Osteocyte (in vitro differentiated cells): ENCODE data around the gene STAMBPL1. TPM values are rescaled to one million over a fixed set of nuclear protein-coding genes. Genes with fewer than 3 reads are reported as not detected.

Experiments
- DNase-seq: peaks from one replicate; pipeline ENCODE4 v3.0.0; 2021; ENCODE audit warnings: mixed read lengths; ENCODE audit not compliant: unreplicated experiment; ENCODE audit errors: extremely low spot score
- H3K27ac Mint-ChIP-seq: one replicate; pipeline ENCODE4 v1.8.0; 2021; ENCODE audit warnings: mild to moderate bottlenecking, mixed read lengths; ENCODE audit not compliant: unreplicated experiment
- H3K27me3 Mint-ChIP-seq: one replicate; pipeline ENCODE4 v1.8.0; 2021; ENCODE audit warnings: mixed read lengths; ENCODE audit not compliant: unreplicated experiment
- H3K36me3 Mint-ChIP-seq: one replicate; pipeline ENCODE4 v1.8.0; 2021; ENCODE audit warnings: mixed read lengths; ENCODE audit not compliant: unreplicated experiment
- H3K4me1 Mint-ChIP-seq: one replicate; pipeline ENCODE4 v1.8.0; 2021; ENCODE audit warnings: mixed read lengths; ENCODE audit not compliant: unreplicated experiment
- H3K4me3 Mint-ChIP-seq: one replicate; pipeline ENCODE4 v1.8.0; 2021; ENCODE audit warnings: mild to moderate bottlenecking, moderate library complexity, mixed read lengths; ENCODE audit not compliant: unreplicated experiment
- H3K9me3 Mint-ChIP-seq: one replicate; pipeline ENCODE4 v1.8.0; 2021; ENCODE audit warnings: mixed read lengths; ENCODE audit not compliant: unreplicated experiment
- CTCF ChIP-seq: fragments of 200-600 bp; sonication (generic); IDR thresholded peaks from 2 replicates; pipeline ENCODE4 v1.5.0; 2021; ENCODE audit warnings: antibody characterized with exemption, mild to moderate bottlenecking, moderate library complexity
- total RNA-seq: library from RNA; stranded (reverse); gene quantifications from 2 replicates; pipeline ENCODE4 v1.2.1, GENCODE V29; 2021

Gene STAMBPL1
- total RNA-seq, 1 donor from 2014 or later: 4.8 TPM

- Mint-ChIP-seq H3K27ac (peak overlapping the region; percentile 25), H3K4me3 (no peak overlapping the region), H3K36me3 (peaks cover 2% of the 10 kb centered on the region), H3K27me3 (no peaks in the 10 kb centered on the region), H3K9me3 (no peaks in the 10 kb centered on the region), H3K4me1 (peaks cover 43% of the 10 kb centered on the region)
- no peak for TF ChIP-seq CTCF
- no peak for DNase-seq
Measured at GRCh38 chr10:88892222-88892967, 12.3 kb downstream of the STAMBPL1 start.

GRCh38 chr10:88893611-88894010, 13.6 kb downstream of the STAMBPL1 start:
- Mint-ChIP-seq H3K27ac (no peak overlapping the region), H3K4me3 (no peak overlapping the region), H3K4me1 (peaks cover 41% of the 10 kb centered on the region), H3K9me3 (no peaks in the 10 kb centered on the region), H3K27me3 (no peaks in the 10 kb centered on the region), H3K36me3 (peaks cover 2% of the 10 kb centered on the region)
- DNase-seq: no peak
- TF ChIP-seq CTCF: no peak

- Mint-ChIP-seq H3K27me3 (no peaks in the 10 kb centered on the region), H3K27ac (no peak overlapping the region), H3K4me3 (no peak overlapping the region), H3K9me3 (no peaks in the 10 kb centered on the region), H3K4me1 (peaks cover 33% of the 10 kb centered on the region), H3K36me3 (peaks cover 2% of the 10 kb centered on the region)
- no peak for TF ChIP-seq CTCF
- DNase-seq: no peak
Measured at GRCh38 chr10:88895250-88895649, 15.2 kb downstream of the STAMBPL1 start.

GRCh38 chr10:88896372-88896993, 16.4 kb downstream of the STAMBPL1 start:
- H3K4me3 Mint-ChIP-seq: no peak overlapping the region

More at GRCh38 chr10:88896372-88896993, 16.4 kb downstream of the STAMBPL1 start:
- no peak for TF ChIP-seq CTCF
- H3K27me3 Mint-ChIP-seq: no peaks in the 10 kb centered on the region
- peaks cover 2% of the 10 kb centered on the region for H3K36me3 Mint-ChIP-seq
- DNase-seq: no peak
- H3K27ac Mint-ChIP-seq: peak overlapping the region; percentile 25
- H3K9me3 Mint-ChIP-seq: no peaks in the 10 kb centered on the region
- H3K4me1 Mint-ChIP-seq: peaks cover 25% of the 10 kb centered on the region
